HG02642 (cell line): ENCODE measurements around the gene EPAS1.

ENCODE experiments used
- ATAC-seq: cut with Tn5 transposase; IDR thresholded peaks from one replicate; pipeline ENCODE4 v1.9.1; 2021; ENCODE audit warnings: mild to moderate bottlenecking; ENCODE audit not compliant: unreplicated experiment, poor library complexity

The EPAS1 gene

GRCh38 chr2:46379213-46380037 is 82.2 kb downstream of the EPAS1 start:
- ATAC-seq, result no peak

- ATAC-seq, result no peak
These were observed 83.1 kb downstream of the EPAS1 start for GRCh38 chr2:46380038-46380940.

GRCh38 chr2:46381263-46381849 is 84.1 kb downstream of the EPAS1 start:
- no peak for ATAC-seq

GRCh38 chr2:46381871-46382270 is 84.7 kb downstream of the EPAS1 start:
- ATAC-seq, result no peak

- no peak for ATAC-seq
These were observed 85.3 kb downstream of the EPAS1 start for GRCh38 chr2:46382331-46383112.

GRCh38 chr2:46383113-46383395 is 85.8 kb downstream of the EPAS1 start:
- ATAC-seq, result no peak

- ATAC-seq, result no peak
These were observed 86.7 kb downstream of the EPAS1 start for GRCh38 chr2:46383784-46384456.

- ATAC-seq, result no peak
These were observed 87.2 kb downstream of the EPAS1 start for GRCh38 chr2:46384457-46384815.

GRCh38 chr2:46385786-46386577 is 88.8 kb downstream of the EPAS1 start:
- ATAC-seq, result no peak

GRCh38 chr2:46386763-46387162 is 89.6 kb downstream of the EPAS1 start:
- ATAC-seq, result no peak

GRCh38 chr2:46387292-46387691 is 90.1 kb downstream of the EPAS1 start:
- ATAC-seq, result no peak

GRCh38 chr2:46387886-46388515 is 90.8 kb downstream of the EPAS1 start:
- no peak for ATAC-seq

GRCh38 chr2:46388881-46389280 is 91.7 kb downstream of the EPAS1 start:
- no peak for ATAC-seq

GRCh38 chr2:46389417-46389916 is 92.3 kb downstream of the EPAS1 start:
- ATAC-seq, result no peak

GRCh38 chr2:46390036-46390435 is 92.8 kb downstream of the EPAS1 start:
- ATAC-seq, result no peak

- no peak for ATAC-seq
These were observed 93.7 kb downstream of the EPAS1 start for GRCh38 chr2:46390901-46391395.

- no peak for ATAC-seq
These were observed 95.5 kb downstream of the EPAS1 start for GRCh38 chr2:46392561-46393346.
